Kidney epithelial cell (primary cell): ENCODE results near the gene NAPA. TPM values are rescaled to one million over a fixed set of nuclear protein-coding genes. Genes with fewer than 3 reads are reported as not detected.

ENCODE experiments used
- DNase-seq: peaks from one replicate; pipeline ENCODE4 v3.0.0-alpha.2; 2010; ENCODE audit warnings: low read depth
- H3K27me3 ChIP-seq: 2 replicates; pipeline ENCODE4 v1.6.0; 2011; ENCODE audit warnings: low read length; ENCODE audit not compliant: control insufficient read depth, insufficient read depth
- H3K36me3 ChIP-seq: 2 replicates; pipeline ENCODE4 v1.5.1; 2011; ENCODE audit warnings: low read length; ENCODE audit not compliant: control insufficient read depth, insufficient read depth
- H3K4me3 ChIP-seq: 2 replicates; pipeline ENCODE4 v1.5.1; 2011; ENCODE audit warnings: low read depth, mild to moderate bottlenecking, control low read depth, low read length
- CTCF ChIP-seq: IDR thresholded peaks from 2 replicates; pipeline ENCODE4 v1.5.1; 2011; ENCODE audit warnings: mild to moderate bottlenecking, moderate library complexity, low read length, control low read depth, inconsistent platforms; ENCODE audit not compliant: insufficient read depth, poor library complexity, severe bottlenecking
- total RNA-seq: library from RNA; depleted of rRNA; stranded (reverse); fragments of >200 nt; gene quantifications from 2 replicates; pipeline ENCODE4 v1.2.3, GENCODE V29; 2015

NAPA gene
- total RNA-seq, 1 donor from 2014 or later, result 127 TPM

DNA sequence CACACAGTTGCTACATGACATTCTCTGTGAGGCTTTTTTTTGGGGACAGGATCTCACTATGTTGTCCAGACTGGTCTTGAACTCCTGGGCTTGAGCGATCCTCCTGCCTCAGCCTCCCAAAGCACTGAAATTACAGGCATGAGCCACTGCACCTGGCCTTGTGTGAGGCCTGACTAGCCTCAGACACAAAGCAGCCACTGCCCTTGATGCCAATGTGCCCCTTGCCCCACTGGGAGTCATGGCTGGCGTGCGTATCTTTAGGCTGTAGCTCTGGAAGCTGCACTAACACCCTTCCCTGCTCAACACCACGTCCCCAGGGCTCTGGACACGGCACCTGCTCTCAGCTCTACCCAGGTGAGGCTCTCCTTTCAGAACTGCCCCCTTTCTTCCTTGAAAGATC, 16.3 kb downstream of the NAPA start:
- peaks cover 6% of the 10 kb centered on the region for H3K36me3 ChIP-seq
- TF ChIP-seq CTCF, result no peak
- no peak overlapping the region for H3K4me3 ChIP-seq
- no peaks in the 10 kb centered on the region for H3K27me3 ChIP-seq
- no peak for DNase-seq

- Histone ChIP-seq H3K4me3 (no peak overlapping the region), H3K36me3 (peaks cover 6% of the 10 kb centered on the region), H3K27me3 (no peaks in the 10 kb centered on the region)
- no peak for TF ChIP-seq CTCF
- DNase-seq, result no peak
These were observed 16.9 kb downstream of the NAPA start for GRCh38 chr19:47497821-47498520.

DNA sequence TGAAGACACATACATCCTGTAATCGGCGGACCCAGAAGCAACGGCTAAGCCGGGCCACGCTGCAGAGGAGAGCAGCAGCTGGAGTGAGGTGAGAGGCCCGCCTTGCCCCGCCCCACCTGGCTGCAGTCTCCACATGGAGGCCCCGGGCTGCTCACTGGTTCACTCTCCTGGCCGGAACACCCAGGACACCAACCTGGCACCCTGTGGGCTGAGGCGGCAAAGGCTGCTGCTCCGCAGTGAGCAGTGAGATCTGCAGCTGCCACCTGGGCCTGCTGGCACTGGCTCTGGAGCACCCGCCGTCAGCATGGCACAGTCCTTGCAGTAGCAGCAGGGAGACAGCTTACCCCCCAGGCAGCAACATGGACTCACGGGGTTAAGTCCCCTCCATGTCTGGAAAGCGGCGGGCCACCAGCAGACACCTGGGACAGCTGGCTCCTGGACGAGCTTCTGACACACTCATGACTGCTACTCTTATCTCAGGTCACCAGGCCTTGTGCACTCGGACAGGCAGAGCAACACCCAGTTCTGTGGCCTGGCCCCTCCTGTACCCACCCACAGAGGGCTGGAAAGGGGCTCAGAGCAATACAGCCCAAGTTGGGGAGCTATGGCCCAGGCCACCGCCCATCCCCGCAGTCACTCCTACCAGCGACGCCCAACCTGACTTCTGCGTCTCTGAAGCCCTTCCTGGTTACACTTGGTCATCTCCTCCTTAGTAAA, 17.7 kb downstream of the NAPA start:
- Histone ChIP-seq H3K4me3 (no peak overlapping the region), H3K36me3 (peaks cover 6% of the 10 kb centered on the region), H3K27me3 (no peaks in the 10 kb centered on the region)
- DNase-seq, result no peak
- no peak for TF ChIP-seq CTCF

GRCh38 chr19:47495478-47496372, 19.1 kb downstream of the NAPA start:
- Histone ChIP-seq H3K4me3 (no peak overlapping the region), H3K27me3 (no peaks in the 10 kb centered on the region), H3K36me3 (peaks cover 5% of the 10 kb centered on the region)
- DNase-seq, result no peak
- TF ChIP-seq CTCF, result no peak

GRCh38 chr19:47494729-47495128, 20.1 kb downstream of the NAPA start:
- DNase-seq, result no peak
- TF ChIP-seq CTCF, result no peak
- no peak overlapping the region for H3K4me3 ChIP-seq
- H3K36me3 ChIP-seq, result peaks cover 1% of the 10 kb centered on the region
- H3K27me3 ChIP-seq, result no peaks in the 10 kb centered on the region
